Panc1 (cell line): ENCODE measurements around the gene FGF3. TPM values are rescaled to one million over a fixed set of nuclear protein-coding genes. Genes with fewer than 3 reads are reported as not detected.

ENCODE experiments used
- ATAC-seq: fragments of 200-7000 bp; cut with Tn5 transposase; 2 replicates; pipeline ENCODE4 v1.9.1; 2020; ENCODE audit warnings: mild to moderate bottlenecking, moderate library complexity
- BruUV-seq: library from RNA; stranded (reverse); fragments of 400-500 nt; replicated peaks from 2 replicates; lab custom pipeline; 2021; lab: Mats Ljungman, UMichigan
- CTCF ChIA-PET: fragments of 300-600 bp; sonication (Branson Sonifier 250); formaldehyde crosslinking; loops from one replicate; lab custom pipeline; 2022; ENCODE audit warnings: antibody characterized with exemption; lab: Charles Lee
- POLR2A ChIA-PET: fragments of 300-600 bp; sonication (Branson Sonifier 250); formaldehyde crosslinking; loops from one replicate; lab custom pipeline; 2022; ENCODE audit warnings: antibody characterized with exemption; lab: Charles Lee
- DNase-seq: peaks from one replicate; pipeline ENCODE4 v3.0.0-alpha.2; 2010; ENCODE audit warnings: low read depth, low spot score
- H3K27ac ChIP-seq: 2 replicates; pipeline ENCODE4 v1.5.1; 2011; ENCODE audit warnings: mild to moderate bottlenecking, low read length, inconsistent platforms
- H3K27me3 ChIP-seq: fragments of 200-500 bp; sonication (Bioruptor generic); 2 replicates; pipeline ENCODE4 v1.6.0; 2014; ENCODE audit warnings: low read length, inconsistent platforms; ENCODE audit not compliant: control insufficient read depth, insufficient read depth
- H3K36me3 ChIP-seq: fragments of 200-500 bp; sonication (Bioruptor generic); 2 replicates; pipeline ENCODE4 v1.5.1; 2014; ENCODE audit warnings: inconsistent platforms, mild to moderate bottlenecking, low read length, moderate library complexity; ENCODE audit not compliant: control insufficient read depth, insufficient read depth
- H3K4me1 ChIP-seq: 2 replicates; pipeline ENCODE4 v1.5.1; 2011; ENCODE audit warnings: inconsistent platforms, mild to moderate bottlenecking, low read length, moderate library complexity; ENCODE audit not compliant: control insufficient read depth, insufficient read depth
- H3K4me3 ChIP-seq, 2 experiments: 2 replicates each; pipeline ENCODE4 v1.5.1; 2011 to 2012; ENCODE audit warnings: low read depth in 2 of 2, low read length in 2 of 2, mild to moderate bottlenecking in 2 of 2, inconsistent platforms in 1 of 2, moderate library complexity in 1 of 2
- H3K9me3 ChIP-seq: fragments of 200-500 bp; sonication (Bioruptor generic); 2 replicates; pipeline ENCODE4 v1.5.1; 2014; ENCODE audit warnings: low read depth, mild to moderate bottlenecking, inconsistent platforms, low read length, moderate library complexity; ENCODE audit not compliant: control insufficient read depth, insufficient read depth
- POLR2AphosphoS5 ChIP-seq: IDR thresholded peaks from 2 replicates; pipeline ENCODE4 v1.6.1; 2012; ENCODE audit warnings: mild to moderate bottlenecking, low read depth, low read length, moderate library complexity
- REST ChIP-seq, 2 experiments: IDR thresholded peaks; 2 replicates each; pipeline ENCODE4 v1.6.1; 2011 to 2012; ENCODE audit warnings: low read depth in 2 of 2, control low read depth in 1 of 2, low read length in 1 of 2, mild to moderate bottlenecking in 1 of 2, moderate library complexity in 1 of 2; ENCODE audit not compliant: insufficient read depth in 1 of 2
- SIN3A ChIP-seq: IDR thresholded peaks from 2 replicates; pipeline ENCODE4 v1.6.1; 2012; ENCODE audit warnings: low read depth, mild to moderate bottlenecking, low read length, moderate library complexity, borderline replicate concordance; ENCODE audit not compliant: insufficient read depth
- TCF7L2 ChIP-seq: IDR thresholded peaks from 2 replicates; pipeline ENCODE4 v1.6.1; 2011; ENCODE audit warnings: mild to moderate bottlenecking, low read depth, low read length, inconsistent platforms
- in situ Hi-C: cut with HindIII; loops from 2 replicates; pipeline ENCODE4 v1.10.0; 2016; ENCODE audit warnings: low sequenced_read_pairs, low pct_unique_long_range_greater_than_20kb
- intact Hi-C: fragments of 100-400 bp; cut with micrococcal nuclease; formaldehyde crosslinking; loops from one replicate; pipeline ENCODE4 v1.10.0; 2022; ENCODE audit not compliant: unreplicated experiment
- total RNA-seq: library from RNA; stranded (reverse); gene quantifications from one replicate; pipeline ENCODE4 v1.2.1, GENCODE V29; 2021; ENCODE audit not compliant: unreplicated experiment
- TF ChIP-seq, protein P1 (sequence below): fragments of 450-650 bp; IDR thresholded peaks from 2 replicates; pipeline ENCODE4 v1.5.1; 2017; ENCODE audit warnings: mild to moderate bottlenecking

The FGF3 gene
- total RNA-seq, 1 experiment from 2014 or later = not detected

DNA sequence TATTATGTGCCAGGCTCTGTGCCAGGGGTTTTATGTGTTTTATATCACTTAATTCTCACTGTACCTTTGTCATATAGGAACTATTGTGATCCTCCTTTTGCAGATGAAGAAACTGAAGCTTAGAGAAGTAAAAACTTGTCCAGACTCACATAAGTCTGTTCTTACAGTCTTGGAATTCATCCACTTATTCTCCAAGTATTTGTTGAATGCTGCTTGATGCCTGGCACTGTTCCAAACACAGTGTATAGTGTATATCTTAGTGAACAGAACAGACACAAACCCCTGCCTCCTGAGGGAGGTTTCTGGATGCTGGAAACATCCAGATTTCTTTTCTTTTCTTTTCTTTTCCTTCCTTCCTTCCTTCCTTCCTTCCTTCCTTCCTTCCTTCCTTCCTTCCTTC lies 29.0 kb upstream of the FGF3 start:
- CTCF ChIA-PET = no interaction called here
- Histone ChIP-seq H3K27ac (no peak overlapping the region), H3K9me3 (peaks cover 8% of the 10 kb centered on the region; the same call in 1 of the 2 replicates), H3K36me3 (no peaks in the 10 kb centered on the region), H3K4me3 (no peak overlapping the region), H3K4me1 (no peaks in the 10 kb centered on the region), H3K27me3 (peaks cover 34% of the 10 kb centered on the region)
- no TSS peak for BruUV-seq
- TF ChIP-seq SIN3A (no peak), POLR2AphosphoS5 (no peak), TCF7L2 (no peak), REST (IDR thresholded peaks at IDR 0.05; ENCODE audit: insufficient read depth in 1 of 2, low read depth in 2 of 2, low read length in 1 of 2) (no peak)
- TF ChIP-seq, protein P1, sequence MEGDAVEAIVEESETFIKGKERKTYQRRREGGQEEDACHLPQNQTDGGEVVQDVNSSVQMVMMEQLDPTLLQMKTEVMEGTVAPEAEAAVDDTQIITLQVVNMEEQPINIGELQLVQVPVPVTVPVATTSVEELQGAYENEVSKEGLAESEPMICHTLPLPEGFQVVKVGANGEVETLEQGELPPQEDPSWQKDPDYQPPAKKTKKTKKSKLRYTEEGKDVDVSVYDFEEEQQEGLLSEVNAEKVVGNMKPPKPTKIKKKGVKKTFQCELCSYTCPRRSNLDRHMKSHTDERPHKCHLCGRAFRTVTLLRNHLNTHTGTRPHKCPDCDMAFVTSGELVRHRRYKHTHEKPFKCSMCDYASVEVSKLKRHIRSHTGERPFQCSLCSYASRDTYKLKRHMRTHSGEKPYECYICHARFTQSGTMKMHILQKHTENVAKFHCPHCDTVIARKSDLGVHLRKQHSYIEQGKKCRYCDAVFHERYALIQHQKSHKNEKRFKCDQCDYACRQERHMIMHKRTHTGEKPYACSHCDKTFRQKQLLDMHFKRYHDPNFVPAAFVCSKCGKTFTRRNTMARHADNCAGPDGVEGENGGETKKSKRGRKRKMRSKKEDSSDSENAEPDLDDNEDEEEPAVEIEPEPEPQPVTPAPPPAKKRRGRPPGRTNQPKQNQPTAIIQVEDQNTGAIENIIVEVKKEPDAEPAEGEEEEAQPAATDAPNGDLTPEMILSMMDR = no peak
- POLR2A ChIA-PET = no interaction called here
- no peak for DNase-seq
- in situ Hi-C loops (no loop called here), intact Hi-C loops (no loop called here)
- ATAC-seq = no peak

DNA sequence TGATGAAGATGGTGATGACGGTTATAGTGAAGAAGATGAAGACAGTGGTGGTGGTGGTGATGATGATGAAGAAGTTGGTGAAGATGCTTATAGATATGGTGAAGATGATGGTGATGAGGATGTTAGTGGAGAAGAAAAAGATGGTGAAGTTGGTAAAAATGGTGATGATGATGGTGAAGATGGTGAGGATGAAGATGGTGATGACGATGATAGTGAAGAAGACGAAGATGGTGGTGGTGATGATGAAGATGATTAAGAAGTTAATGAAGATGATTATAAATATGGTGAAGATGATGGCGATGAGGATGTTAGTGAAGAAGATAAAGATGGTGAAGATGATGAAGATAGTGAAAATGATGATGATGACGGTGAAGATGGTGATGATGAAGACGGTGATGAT lies 25.2 kb upstream of the FGF3 start:
- ATAC-seq = no peak
- CTCF ChIA-PET = no interaction called here
- DNase-seq = no peak
- no peak overlapping the region for H3K4me3 ChIP-seq
- no peaks in the 10 kb centered on the region for H3K36me3 ChIP-seq
- TF ChIP-seq TCF7L2 = no peak
- TF ChIP-seq POLR2AphosphoS5 = no peak
- no peak for TF ChIP-seq REST (IDR thresholded peaks at IDR 0.05; ENCODE audit: insufficient read depth in 1 of 2, low read depth in 2 of 2, low read length in 1 of 2)
- no peak for TF ChIP-seq SIN3A
- TF ChIP-seq, protein P1 = no peak
- peaks cover 9% of the 10 kb centered on the region; the same call in 1 of the 2 replicates for H3K27me3 ChIP-seq
- POLR2A ChIA-PET = no interaction called here
- H3K27ac ChIP-seq = no peak overlapping the region
- in situ Hi-C loops (no loop called here), intact Hi-C loops (no loop called here)
- H3K4me1 ChIP-seq = no peaks in the 10 kb centered on the region
- H3K9me3 ChIP-seq = no peaks in the 10 kb centered on the region
- no TSS peak for BruUV-seq
